Loucy (cell line): ENCODE results near the gene EDARADD.

Experiments used
- CTCF ChIP-seq: fragments of 200-600 bp; sonication (generic); conservative IDR thresholded peaks from 2 replicates; pipeline ENCODE4 v1.5.1; 2014; ENCODE audit warnings: mild to moderate bottlenecking, antibody characterized with exemption, low read length
- EZH2phosphoT487 ChIP-seq: fragments of 200-600 bp; IDR thresholded peaks from 2 replicates; pipeline ENCODE4 v1.6.1; 2018; ENCODE audit warnings: antibody characterized with exemption, mild to moderate bottlenecking, moderate library complexity, borderline replicate concordance

GRCh38 chr1:236530286-236530685 is 136.2 kb downstream of the EDARADD start:
- TF ChIP-seq EZH2phosphoT487 = no peak
- no peak for TF ChIP-seq CTCF
